ENCODE measurements around the gene RNF183. TPM values are rescaled to one million over a fixed set of nuclear protein-coding genes. Genes with fewer than 3 reads are reported as not detected.
A peak's percentile ranks its signal among the peaks of the same experiment; 100 is the strongest.

Gene RNF183
- total and polyA plus RNA-seq, 2 donors (not counting 1 experiment from before 2014, with no cell fraction given) = not detected

DNA sequence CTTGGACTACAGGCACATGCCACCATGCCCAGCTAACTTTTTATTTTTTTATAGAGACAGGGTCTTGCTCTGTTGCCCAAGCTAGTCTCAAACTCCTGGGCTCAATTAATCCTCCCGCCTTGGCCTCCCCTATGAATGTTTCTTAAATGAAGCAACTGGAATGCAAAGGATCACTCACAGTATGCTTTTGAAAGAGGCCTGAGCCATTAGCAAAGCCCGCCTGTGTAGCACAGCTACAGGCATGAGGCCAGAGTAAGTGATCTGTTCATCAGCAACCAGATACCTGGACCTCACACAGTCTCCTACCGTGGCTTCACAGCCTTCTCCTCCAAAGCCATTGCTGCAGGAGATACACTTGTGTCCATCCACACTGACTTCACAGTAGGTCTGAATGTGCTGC is 16.9 kb upstream of the RNF183 start:
- H3K9ac ChIP-seq (ENCODE audit: insufficient read depth, low read length) = no peak overlapping the region
- TF ChIP-seq EZH2 (IDR thresholded peaks at IDR 0.05; ENCODE audit: low read length, missing control alignments) = no peak
- TF ChIP-seq, protein P1, sequence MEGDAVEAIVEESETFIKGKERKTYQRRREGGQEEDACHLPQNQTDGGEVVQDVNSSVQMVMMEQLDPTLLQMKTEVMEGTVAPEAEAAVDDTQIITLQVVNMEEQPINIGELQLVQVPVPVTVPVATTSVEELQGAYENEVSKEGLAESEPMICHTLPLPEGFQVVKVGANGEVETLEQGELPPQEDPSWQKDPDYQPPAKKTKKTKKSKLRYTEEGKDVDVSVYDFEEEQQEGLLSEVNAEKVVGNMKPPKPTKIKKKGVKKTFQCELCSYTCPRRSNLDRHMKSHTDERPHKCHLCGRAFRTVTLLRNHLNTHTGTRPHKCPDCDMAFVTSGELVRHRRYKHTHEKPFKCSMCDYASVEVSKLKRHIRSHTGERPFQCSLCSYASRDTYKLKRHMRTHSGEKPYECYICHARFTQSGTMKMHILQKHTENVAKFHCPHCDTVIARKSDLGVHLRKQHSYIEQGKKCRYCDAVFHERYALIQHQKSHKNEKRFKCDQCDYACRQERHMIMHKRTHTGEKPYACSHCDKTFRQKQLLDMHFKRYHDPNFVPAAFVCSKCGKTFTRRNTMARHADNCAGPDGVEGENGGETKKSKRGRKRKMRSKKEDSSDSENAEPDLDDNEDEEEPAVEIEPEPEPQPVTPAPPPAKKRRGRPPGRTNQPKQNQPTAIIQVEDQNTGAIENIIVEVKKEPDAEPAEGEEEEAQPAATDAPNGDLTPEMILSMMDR (conservative IDR thresholded peaks at IDR 0.05 in 1 of 2, IDR thresholded peaks at IDR 0.05 in 1 of 2; ENCODE audit: low read depth in 1 of 2, low read length in 2 of 2) = no peak
- H3K27me3 ChIP-seq (ENCODE audit: control insufficient read depth, insufficient read depth, low read length) = no peaks in the 10 kb centered on the region
- no peak for DNase-seq (ENCODE audit: low read depth in 2 of 2)
- H3K79me2 ChIP-seq (ENCODE audit: control insufficient read depth, insufficient read depth, low read length) = no peaks in the 10 kb centered on the region
- H3K4me2 ChIP-seq (ENCODE audit: extremely low read depth, insufficient read depth, low read length) = no peak overlapping the region
- H4K20me1 ChIP-seq (ENCODE audit: control insufficient read depth, extremely low read depth, insufficient read depth, low read length) = no peaks in the 10 kb centered on the region
- H3K36me3 ChIP-seq (ENCODE audit: control insufficient read depth, insufficient read depth, low read length) = no peaks in the 10 kb centered on the region
- H2AFZ ChIP-seq (ENCODE audit: low read length) = no peak overlapping the region
- H3K9me3 ChIP-seq (ENCODE audit: control insufficient read depth, insufficient read depth, low read depth, low read length) = no peaks in the 10 kb centered on the region
- no peaks in the 10 kb centered on the region for H3K4me1 ChIP-seq (ENCODE audit: control insufficient read depth, extremely low read depth, insufficient read depth, low read length)
- H3K27ac ChIP-seq (ENCODE audit: insufficient read depth, low read length) = no peak overlapping the region
- H3K4me3 ChIP-seq (replicated peaks in 1 of 4; ENCODE audit: control extremely low read depth in 1 of 4, insufficient read depth in 1 of 4, low read depth in 3 of 4, low read length in 4 of 4) = no peak overlapping the region

DNA sequence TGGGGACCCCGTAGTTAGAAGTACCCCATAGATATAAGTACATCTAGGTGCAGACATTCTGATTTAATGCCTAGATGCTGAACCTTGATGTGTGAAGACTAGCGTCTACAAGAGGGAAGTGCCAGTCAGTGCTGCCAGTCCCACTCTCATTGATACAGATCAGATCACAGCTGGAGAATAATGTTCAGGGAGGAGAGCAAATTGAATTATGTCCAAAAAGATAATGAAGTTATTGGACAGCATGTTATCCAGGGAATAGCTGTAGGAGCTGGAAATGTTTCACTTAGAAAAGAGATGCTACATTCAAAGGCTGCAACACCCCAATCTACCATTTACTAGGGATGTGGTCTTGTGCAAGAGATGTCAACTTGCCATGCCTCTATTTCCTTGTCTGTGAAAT is 15.9 kb upstream of the RNF183 start:
- Histone ChIP-seq H3K4me3 (replicated peaks in 1 of 4; ENCODE audit: control extremely low read depth in 1 of 4, insufficient read depth in 1 of 4, low read depth in 3 of 4, low read length in 4 of 4) (no peak overlapping the region), H2AFZ (ENCODE audit: low read length) (no peak overlapping the region), H4K20me1 (ENCODE audit: control insufficient read depth, extremely low read depth, insufficient read depth, low read length) (no peaks in the 10 kb centered on the region), H3K79me2 (ENCODE audit: control insufficient read depth, insufficient read depth, low read length) (no peaks in the 10 kb centered on the region), H3K27ac (ENCODE audit: insufficient read depth, low read length) (no peak overlapping the region), H3K9me3 (ENCODE audit: control insufficient read depth, insufficient read depth, low read depth, low read length) (no peaks in the 10 kb centered on the region), H3K4me2 (ENCODE audit: extremely low read depth, insufficient read depth, low read length) (no peak overlapping the region), H3K4me1 (ENCODE audit: control insufficient read depth, extremely low read depth, insufficient read depth, low read length) (no peaks in the 10 kb centered on the region), H3K36me3 (ENCODE audit: control insufficient read depth, insufficient read depth, low read length) (no peaks in the 10 kb centered on the region), H3K9ac (ENCODE audit: insufficient read depth, low read length) (no peak overlapping the region), H3K27me3 (ENCODE audit: control insufficient read depth, insufficient read depth, low read length) (no peaks in the 10 kb centered on the region)
- TF ChIP-seq EZH2 (IDR thresholded peaks at IDR 0.05; ENCODE audit: low read length, missing control alignments) = no peak
- TF ChIP-seq, protein P1 (conservative IDR thresholded peaks at IDR 0.05 in 1 of 2, IDR thresholded peaks at IDR 0.05 in 1 of 2; ENCODE audit: low read depth in 1 of 2, low read length in 2 of 2) = no peak
- no peak for DNase-seq (ENCODE audit: low read depth in 2 of 2)

DNA sequence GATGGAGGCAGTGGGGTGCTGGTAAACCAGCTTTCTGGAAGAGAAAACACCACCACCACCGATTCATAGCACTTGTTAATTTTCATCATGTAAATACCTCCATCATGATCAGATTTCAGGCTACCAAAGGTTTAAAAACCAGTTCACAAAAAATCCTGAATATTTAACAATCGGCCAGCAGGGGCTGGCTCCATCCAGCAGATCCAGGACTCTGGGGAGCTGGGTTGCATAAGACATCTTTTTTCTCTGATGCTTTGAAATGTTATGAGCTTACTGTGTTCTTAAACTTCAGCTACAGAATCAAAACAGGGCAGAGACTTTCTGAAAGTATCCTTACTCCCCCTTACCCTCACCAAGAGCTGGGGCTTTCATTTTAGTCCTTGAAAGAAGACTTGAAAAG is 14.6 kb upstream of the RNF183 start:
- no peaks in the 10 kb centered on the region for H3K4me1 ChIP-seq (ENCODE audit: control insufficient read depth, extremely low read depth, insufficient read depth, low read length)
- DNase-seq (ENCODE audit: low read depth in 2 of 2) = no peak
- no peak for TF ChIP-seq EZH2 (IDR thresholded peaks at IDR 0.05; ENCODE audit: low read length, missing control alignments)
- TF ChIP-seq, protein P1 (conservative IDR thresholded peaks at IDR 0.05 in 1 of 2, IDR thresholded peaks at IDR 0.05 in 1 of 2; ENCODE audit: low read depth in 1 of 2, low read length in 2 of 2) = peak; percentile 19 to 21
- H3K9me3 ChIP-seq (ENCODE audit: control insufficient read depth, insufficient read depth, low read depth, low read length) = no peaks in the 10 kb centered on the region
- no peak overlapping the region for H2AFZ ChIP-seq (ENCODE audit: low read length)
- no peaks in the 10 kb centered on the region for H3K27me3 ChIP-seq (ENCODE audit: control insufficient read depth, insufficient read depth, low read length)
- no peak overlapping the region for H3K9ac ChIP-seq (ENCODE audit: insufficient read depth, low read length)
- H3K4me2 ChIP-seq (ENCODE audit: extremely low read depth, insufficient read depth, low read length) = no peak overlapping the region
- H3K4me3 ChIP-seq (replicated peaks in 1 of 4; ENCODE audit: control extremely low read depth in 1 of 4, insufficient read depth in 1 of 4, low read depth in 3 of 4, low read length in 4 of 4) = no peak overlapping the region
- H4K20me1 ChIP-seq (ENCODE audit: control insufficient read depth, extremely low read depth, insufficient read depth, low read length) = no peaks in the 10 kb centered on the region
- no peaks in the 10 kb centered on the region for H3K36me3 ChIP-seq (ENCODE audit: control insufficient read depth, insufficient read depth, low read length)
- no peak overlapping the region for H3K27ac ChIP-seq (ENCODE audit: insufficient read depth, low read length)
- no peaks in the 10 kb centered on the region for H3K79me2 ChIP-seq (ENCODE audit: control insufficient read depth, insufficient read depth, low read length)
